Measurements from ENCODE around the gene NOSIP.

NOSIP gene

DNA sequence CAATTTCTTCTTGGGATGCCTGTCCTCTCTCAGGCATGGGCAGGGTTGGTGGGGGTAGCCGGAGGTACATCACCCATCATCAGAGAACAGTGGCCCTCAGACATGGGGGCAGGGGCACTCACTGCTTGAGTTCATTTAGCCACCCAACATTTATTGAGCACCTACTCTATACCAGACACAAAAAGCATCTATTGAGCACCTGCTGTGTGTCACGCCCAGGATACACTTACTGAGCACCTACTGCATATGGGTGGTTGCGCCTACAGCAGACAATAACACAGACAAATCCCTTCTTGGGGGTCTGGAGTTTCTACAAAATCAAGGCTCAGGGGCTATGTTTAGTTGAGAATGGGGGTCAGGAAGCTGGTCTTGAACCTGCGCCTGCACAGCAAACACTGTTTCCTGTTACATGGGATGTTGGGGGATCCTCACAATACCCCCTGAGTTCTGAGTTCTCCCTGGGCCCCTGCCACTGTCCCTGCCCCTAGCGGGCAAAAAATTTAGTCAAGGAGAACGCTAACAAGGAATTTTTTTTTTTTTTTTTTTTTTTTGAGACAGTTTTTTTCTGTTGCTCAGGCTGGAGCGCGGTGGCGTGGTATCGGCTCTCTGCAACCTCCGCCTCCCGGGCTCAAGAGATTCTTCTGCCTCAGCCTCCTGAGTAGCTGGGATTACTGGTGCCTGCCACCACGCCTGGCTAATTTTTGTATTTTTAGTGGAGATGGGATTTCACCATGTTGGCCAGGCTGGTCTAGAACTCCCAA, 41.0 kb downstream of the NOSIP start:
- H3K27me3 ChIP-seq: peaks cover 9% of the 10 kb centered on the region; the same call in 1 of the 2 replicates
- TF ChIP-seq Cebpa-rat (IDR thresholded peaks at IDR 0.05): no peak
- H3K36me3 ChIP-seq: no peaks in the 10 kb centered on the region
- peak overlapping the region; percentile 72; the same call in 1 of the 2 replicates for H3K4me2 ChIP-seq
- peaks cover 54% of the 10 kb centered on the region for H3K4me1 ChIP-seq
- H3K27ac ChIP-seq: no peak overlapping the region
- H3K9ac ChIP-seq: no peak overlapping the region
- no peak overlapping the region for H3K4me3 ChIP-seq
- no peaks in the 10 kb centered on the region for H3K9me3 ChIP-seq
- H4K20me1 ChIP-seq: peaks cover 21% of the 10 kb centered on the region

DNA sequence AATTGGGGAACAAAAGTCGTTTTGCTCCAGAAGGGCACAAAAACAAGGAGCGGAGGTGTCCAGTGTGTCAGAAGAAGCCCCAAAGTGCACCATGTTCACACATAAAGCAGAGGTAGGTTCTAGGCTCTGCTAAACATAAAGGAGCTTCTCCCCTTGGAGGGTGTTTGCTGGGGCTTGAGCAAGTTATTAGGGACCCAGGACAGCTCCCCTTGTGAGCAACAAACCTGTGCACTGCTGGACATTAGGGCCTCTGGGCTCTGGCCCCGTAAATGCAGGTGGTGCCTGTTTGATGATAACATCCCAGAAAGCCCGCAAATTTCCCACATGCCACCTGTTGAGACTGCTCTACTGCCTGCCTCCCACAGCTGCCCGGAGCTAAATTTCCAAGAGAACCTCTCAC, 41.7 kb downstream of the NOSIP start:
- peaks cover 60% of the 10 kb centered on the region for H3K4me1 ChIP-seq
- H4K20me1 ChIP-seq: peaks cover 24% of the 10 kb centered on the region
- no peak overlapping the region for H3K4me3 ChIP-seq
- no peak for TF ChIP-seq Cebpa-rat (IDR thresholded peaks at IDR 0.05)
- H3K27ac ChIP-seq: no peak overlapping the region
- no peaks in the 10 kb centered on the region for H3K36me3 ChIP-seq
- H3K9ac ChIP-seq: no peak overlapping the region
- no peaks in the 10 kb centered on the region for H3K9me3 ChIP-seq
- H3K4me2 ChIP-seq: peak overlapping the region; percentile 72
- peaks cover 12% of the 10 kb centered on the region; the same call in 1 of the 2 replicates for H3K27me3 ChIP-seq

DNA sequence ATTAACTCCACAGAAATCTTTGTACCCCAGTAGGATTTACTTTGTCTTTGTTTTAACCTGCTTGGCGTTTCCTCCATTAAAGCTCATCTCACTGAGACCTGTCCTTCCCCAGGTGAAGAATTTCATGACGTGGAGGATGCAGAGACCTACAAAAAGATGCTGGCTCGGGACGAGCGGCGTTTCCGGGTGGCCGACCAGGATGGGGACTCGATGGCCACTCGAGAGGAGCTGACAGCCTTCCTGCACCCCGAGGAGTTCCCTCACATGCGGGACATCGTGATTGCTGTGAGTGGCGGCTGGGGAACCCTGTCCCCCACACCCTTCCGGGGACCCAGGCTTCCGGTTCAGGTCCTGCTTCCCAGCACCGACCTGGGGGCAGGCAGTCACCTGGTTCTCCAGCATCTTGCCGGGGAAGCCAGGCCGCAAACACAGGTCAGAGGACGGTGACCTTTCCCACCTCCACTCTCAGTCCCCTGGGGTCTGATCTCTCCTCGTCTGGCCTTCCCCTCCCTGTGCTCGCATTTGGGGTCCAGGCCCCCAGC, 43.4 kb downstream of the NOSIP start:
- Histone ChIP-seq H3K4me1 (peaks cover 68% of the 10 kb centered on the region), H4K20me1 (peaks cover 24% of the 10 kb centered on the region), H3K27me3 (peaks cover 24% of the 10 kb centered on the region), H3K36me3 (no peaks in the 10 kb centered on the region), H3K4me3 (no peak overlapping the region), H3K27ac (no peak overlapping the region), H3K4me2 (peak overlapping the region; percentile 72), H3K9me3 (no peaks in the 10 kb centered on the region), H3K9ac (no peak overlapping the region)
- no peak for TF ChIP-seq Cebpa-rat (IDR thresholded peaks at IDR 0.05)

DNA sequence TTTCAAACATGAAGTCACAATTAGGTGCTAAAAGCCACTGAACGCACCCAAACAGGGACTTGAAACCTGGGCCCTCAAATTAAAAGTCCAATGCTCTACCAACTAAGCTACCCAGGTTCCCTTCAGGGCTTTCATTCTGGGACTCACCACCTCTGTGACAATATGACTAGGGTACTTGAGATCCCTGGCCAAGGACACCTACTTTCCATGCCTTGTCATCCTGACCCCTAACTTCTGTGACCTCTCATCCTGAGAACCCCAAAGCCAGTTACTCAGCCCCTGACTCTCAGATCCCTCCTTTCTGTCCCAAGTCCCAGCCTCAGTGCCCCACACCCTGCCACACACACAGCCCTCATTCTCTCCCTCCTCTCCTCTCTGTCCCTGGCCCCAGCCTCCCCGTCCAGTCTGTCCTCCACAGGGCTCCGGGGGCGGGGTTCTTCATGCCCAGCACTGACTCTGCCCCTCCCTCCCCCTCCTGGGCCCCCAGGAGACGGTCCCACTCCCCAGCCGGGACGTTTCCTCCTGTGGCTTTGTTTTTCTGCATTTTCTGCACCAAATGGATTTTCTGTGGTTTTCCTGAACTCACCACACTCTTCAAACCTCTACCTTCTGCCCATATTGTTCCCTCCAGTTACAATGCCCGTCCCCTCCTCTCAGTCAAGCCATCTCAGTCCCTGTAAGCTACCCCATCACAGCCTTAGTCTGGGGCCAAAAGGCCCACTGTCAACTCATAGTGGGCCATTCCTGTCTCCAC, 45.5 kb downstream of the NOSIP start:
- no peak for TF ChIP-seq Cebpa-rat (IDR thresholded peaks at IDR 0.05)
- Histone ChIP-seq H3K9me3 (no peaks in the 10 kb centered on the region), H3K27me3 (peaks cover 24% of the 10 kb centered on the region), H3K27ac (no peak overlapping the region), H3K36me3 (no peaks in the 10 kb centered on the region), H3K4me1 (peaks cover 68% of the 10 kb centered on the region), H3K4me3 (peak overlapping the region; percentile 63), H4K20me1 (peaks cover 24% of the 10 kb centered on the region), H3K4me2 (peak overlapping the region; percentile 95), H3K9ac (peak overlapping the region; percentile 8; the same call in 1 of the 2 replicates)

DNA sequence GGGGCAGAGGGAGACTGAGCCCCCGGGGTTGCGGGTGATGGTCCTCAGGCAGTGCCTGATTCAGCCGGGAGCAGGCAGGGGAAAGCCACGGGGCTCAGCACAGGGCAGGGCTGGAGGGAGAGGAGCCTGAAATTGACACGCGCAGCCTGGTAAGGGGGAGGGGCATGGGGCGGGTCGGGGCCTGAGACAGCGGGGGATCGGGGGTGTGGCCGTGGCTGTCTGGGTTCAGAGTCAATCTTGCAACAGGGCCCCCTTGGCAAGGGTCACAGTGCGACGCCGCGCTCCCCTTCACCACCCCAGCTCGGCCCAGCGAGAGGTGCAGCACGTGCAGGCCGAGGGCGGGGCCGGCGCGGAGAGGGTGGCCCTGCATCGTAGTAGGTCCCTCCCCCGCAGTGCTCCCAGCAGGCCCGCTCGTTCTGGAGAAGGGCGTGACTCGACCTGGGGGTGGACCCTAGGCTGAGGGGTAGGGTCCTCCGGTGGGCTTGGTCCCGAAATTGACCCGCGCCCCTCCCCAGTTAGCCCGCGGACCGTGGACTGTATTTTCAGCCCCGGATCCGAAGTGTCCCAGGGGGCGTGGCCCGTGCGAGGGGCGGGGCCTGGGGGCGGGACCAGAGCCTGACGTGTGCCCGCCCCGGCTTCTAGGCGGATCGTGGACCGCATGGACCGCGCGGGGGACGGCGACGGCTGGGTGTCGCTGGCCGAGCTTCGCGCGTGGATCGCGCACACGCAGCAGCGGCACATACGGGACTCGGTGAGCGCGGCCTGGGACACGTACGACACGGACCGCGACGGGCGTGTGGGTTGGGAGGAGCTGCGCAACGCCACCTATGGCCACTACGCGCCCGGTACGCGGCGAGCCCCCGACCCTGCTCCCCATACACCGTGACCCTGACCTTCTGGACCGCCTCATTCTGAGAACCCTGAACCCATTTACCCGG, 46.5 kb downstream of the NOSIP start:
- peaks cover 24% of the 10 kb centered on the region for H3K27me3 ChIP-seq
- no peak for TF ChIP-seq Cebpa-rat (IDR thresholded peaks at IDR 0.05)
- H3K9me3 ChIP-seq: no peaks in the 10 kb centered on the region
- H3K4me1 ChIP-seq: peaks cover 58% of the 10 kb centered on the region
- H3K4me3 ChIP-seq: peak overlapping the region; percentile 63
- H3K36me3 ChIP-seq: no peaks in the 10 kb centered on the region
- H3K27ac ChIP-seq: no peak overlapping the region
- peaks cover 21% of the 10 kb centered on the region for H4K20me1 ChIP-seq
- 0 out of 2 replicates have a peak overlapping the region, but pooled peaks have one; percentile 8 for H3K9ac ChIP-seq
- peak overlapping the region; percentile 95 for H3K4me2 ChIP-seq

DNA sequence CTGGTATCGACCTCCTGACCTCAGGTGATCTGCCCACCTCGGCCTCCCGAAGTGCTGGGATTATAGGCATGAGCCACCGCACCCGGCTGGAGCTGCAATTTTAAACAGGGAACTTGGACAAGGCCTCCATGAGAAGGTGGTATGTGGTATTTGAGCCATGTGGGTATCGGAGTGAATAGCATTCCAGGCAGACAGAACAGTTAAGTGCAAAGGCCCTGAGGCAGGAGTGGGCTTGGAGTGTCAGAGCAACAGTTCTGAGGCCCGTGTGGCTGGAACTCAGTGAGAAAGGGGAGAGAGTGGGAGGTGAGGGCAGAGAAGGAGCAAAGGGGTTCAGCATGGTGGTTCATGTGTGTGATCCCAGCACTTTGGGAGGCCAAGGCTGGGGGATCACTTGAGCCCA, 49.6 kb downstream of the NOSIP start:
- H3K4me1 ChIP-seq: peaks cover 42% of the 10 kb centered on the region
- H3K4me3 ChIP-seq: no peak overlapping the region
- no peaks in the 10 kb centered on the region for H3K9me3 ChIP-seq
- no peak overlapping the region for H3K27ac ChIP-seq
- peaks cover 18% of the 10 kb centered on the region for H3K27me3 ChIP-seq
- no peak overlapping the region for H3K9ac ChIP-seq
- peaks cover 15% of the 10 kb centered on the region for H4K20me1 ChIP-seq
- H3K36me3 ChIP-seq: peaks cover 5% of the 10 kb centered on the region; the same call in 1 of the 2 replicates
- no peak for TF ChIP-seq Cebpa-rat (IDR thresholded peaks at IDR 0.05)
- no peak overlapping the region for H3K4me2 ChIP-seq

DNA sequence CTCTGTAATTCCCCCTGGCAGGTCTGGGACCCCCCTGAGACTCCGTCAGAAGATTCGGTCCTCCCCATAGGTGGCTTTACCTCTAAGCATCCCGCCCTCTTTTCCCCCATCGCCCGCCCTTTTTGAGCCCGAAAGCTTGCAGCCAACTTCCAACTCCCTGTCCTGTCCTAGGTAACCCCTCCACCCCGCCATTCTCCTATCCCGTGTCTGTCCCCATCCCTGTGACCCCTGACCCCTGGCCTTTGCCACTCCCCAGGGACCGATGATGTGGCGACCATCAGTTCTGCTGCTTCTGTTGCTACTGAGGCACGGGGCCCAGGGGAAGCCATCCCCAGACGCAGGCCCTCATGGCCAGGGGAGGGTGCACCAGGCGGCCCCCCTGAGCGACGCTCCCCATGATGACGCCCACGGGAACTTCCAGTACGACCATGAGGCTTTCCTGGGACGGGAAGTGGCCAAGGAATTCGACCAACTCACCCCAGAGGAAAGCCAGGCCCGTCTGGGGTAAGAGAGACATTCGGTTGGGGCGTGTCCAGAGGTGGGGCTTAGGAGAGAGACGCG, 52.1 kb downstream of the NOSIP start:
- no peak for TF ChIP-seq Cebpa-rat (IDR thresholded peaks at IDR 0.05)
- Histone ChIP-seq H3K9me3 (no peaks in the 10 kb centered on the region), H3K36me3 (peaks cover 16% of the 10 kb centered on the region; the same call in 1 of the 2 replicates), H3K27me3 (peaks cover 10% of the 10 kb centered on the region), H3K4me2 (peak overlapping the region; percentile 82), H3K4me3 (peak overlapping the region; percentile 49), H4K20me1 (no peaks in the 10 kb centered on the region), H3K9ac (no peak overlapping the region), H3K27ac (no peak overlapping the region), H3K4me1 (peaks cover 18% of the 10 kb centered on the region)

DNA sequence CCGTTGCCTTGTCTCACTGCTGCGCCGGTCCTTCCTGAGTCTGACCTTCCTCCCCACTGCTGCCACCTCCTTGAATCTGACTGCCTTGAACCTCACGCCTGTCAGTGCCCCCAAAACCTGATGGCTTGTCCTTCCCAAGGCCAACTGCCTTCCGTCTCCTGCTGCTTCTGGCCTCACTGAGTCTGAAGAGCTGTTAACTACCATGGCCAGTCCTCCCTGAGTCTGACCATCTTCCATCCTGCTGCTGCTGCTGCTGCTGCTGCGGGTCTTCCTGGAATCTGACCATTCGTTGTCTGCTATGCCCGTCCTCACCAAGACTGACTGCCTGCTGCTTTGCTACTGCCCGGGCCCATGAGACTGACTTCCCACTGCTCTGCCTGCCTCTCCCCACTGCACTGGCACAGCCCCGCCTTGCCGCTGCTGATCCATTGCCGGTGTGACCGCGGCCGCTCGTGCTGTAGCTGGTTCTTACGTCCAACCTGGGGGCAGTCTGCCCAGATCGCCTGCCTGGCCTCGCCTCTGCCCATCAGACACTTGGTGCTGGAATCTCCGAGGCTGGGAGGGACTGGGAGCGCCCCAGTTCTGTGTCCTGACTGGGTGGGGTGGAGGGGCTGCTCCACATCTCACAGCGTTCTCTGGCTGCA, 55.4 kb downstream of the NOSIP start:
- Histone ChIP-seq H4K20me1 (no peaks in the 10 kb centered on the region), H3K4me3 (no peak overlapping the region), H3K4me2 (no peak overlapping the region), H3K4me1 (peaks cover 14% of the 10 kb centered on the region), H3K9me3 (no peaks in the 10 kb centered on the region), H3K27me3 (no peaks in the 10 kb centered on the region), H3K36me3 (peaks cover 24% of the 10 kb centered on the region; the same call in 1 of the 2 replicates), H3K9ac (no peak overlapping the region), H3K27ac (no peak overlapping the region)
- no peak for TF ChIP-seq Cebpa-rat (IDR thresholded peaks at IDR 0.05)

Data from BLaER1 (cell line).